K562 (cell line): ENCODE measurements around the gene GMDS. TPM values are rescaled to one million over a fixed set of nuclear protein-coding genes. Genes with fewer than 3 reads are reported as not detected.

ENCODE experiments used
- ATAC-seq: fragments of 200-7000 bp; cut with Tn5 transposase; 3 replicates; pipeline ENCODE4 v1.9.1; 2020; ENCODE audit warnings: moderate library complexity
- BruUV-seq: library from RNA; stranded (reverse); fragments of 400-500 nt; replicated peaks from 2 replicates; lab custom pipeline; 2021; lab: Mats Ljungman, UMichigan
- CTCF ChIA-PET: fragments of 300-600 bp; formaldehyde crosslinking; extraction: SDS; loops from one replicate; lab custom pipeline; 2021; ENCODE audit warnings: low intra/inter-chr PET ratio; lab: Yijun Ruan, JAX
- POLR2A ChIA-PET: fragments of 300-600, 350-650 bp; sonication (Branson Sonifier 250); formaldehyde crosslinking; extraction: SDS; loops from one replicate; lab custom pipeline; 2021; ENCODE audit warnings: antibody characterized with exemption, inconsistent platforms; lab: Yijun Ruan, JAX
- DNase-seq, 4 experiments: peaks; one replicate each; pipeline versions ENCODE4 v3.0.0 to v3.0.0-alpha.2; 2011 to 2018; ENCODE audit warnings: low spot score in 3 of 4, mixed read lengths in 3 of 4; ENCODE audit errors: extremely low read depth in 1 of 4
- FAIRE-seq: peaks from 2 replicates; lab custom pipeline; 2011; peaks lifted over from hg19 to GRCh38; lab: Jason Lieb, UNC
- H2AFZ ChIP-seq: 2 replicates; pipeline ENCODE4 v1.6.0; 2011; ENCODE audit warnings: low read depth, low read length, control low read depth, inconsistent platforms
- H3K27ac ChIP-seq: fragments of 200-600 bp; 3 replicates; pipeline ENCODE4 v1.8.0; 2011; ENCODE audit warnings: low read depth, mild to moderate bottlenecking, control low read depth, inconsistent platforms, low read length, moderate library complexity, mixed read lengths; ENCODE audit errors: extremely low read depth
- H3K27me3 ChIP-seq, 2 experiments: fragments of 300-600 bp in 1 of 2; 2 replicates in 1 of 2; 3 replicates in 1 of 2; pipeline versions ENCODE4 v1.6.0 to v1.8.0; 2011; ENCODE audit warnings: inconsistent platforms in 2 of 2, low read length in 2 of 2, mild to moderate bottlenecking in 1 of 2, mixed read lengths in 1 of 2, moderate library complexity in 1 of 2; ENCODE audit not compliant: control insufficient read depth in 2 of 2, insufficient read depth in 2 of 2
- H3K36me3 ChIP-seq: fragments of 300-600 bp; 3 replicates; pipeline ENCODE4 v1.8.0; 2011; ENCODE audit warnings: mild to moderate bottlenecking, low read length, inconsistent platforms; ENCODE audit not compliant: control insufficient read depth, insufficient read depth
- H3K4me1 ChIP-seq, 2 experiments: fragments of 200-600 bp in 1 of 2; replicated peaks in 1 of 2; 2 replicates in 1 of 2; 3 replicates in 1 of 2; pipeline versions ENCODE4 v1.5.1 to v1.8.0; 2011; ENCODE audit warnings: inconsistent platforms in 2 of 2, low read length in 2 of 2, mild to moderate bottlenecking in 1 of 2, mixed read lengths in 1 of 2, moderate library complexity in 1 of 2; ENCODE audit not compliant: control insufficient read depth in 2 of 2, insufficient read depth in 2 of 2
- H3K4me2 ChIP-seq: 2 replicates; pipeline ENCODE4 v1.6.1; 2011; ENCODE audit warnings: low read length, control low read depth, inconsistent platforms, mixed read lengths; ENCODE audit not compliant: insufficient read depth
- H3K4me3 ChIP-seq: fragments of 200-600 bp; sonication (generic), shearing (Covaris generic); 2 replicates; pipeline ENCODE4 v1.5.1; 2016; ENCODE audit warnings: control low read depth, inconsistent platforms
- H3K79me2 ChIP-seq: fragments of 200-600 bp; 3 replicates; pipeline ENCODE4 v1.8.0; 2011; ENCODE audit warnings: low read length, inconsistent platforms; ENCODE audit not compliant: control insufficient read depth, insufficient read depth
- H3K9ac ChIP-seq, 2 experiments: 2 replicates each; pipeline versions ENCODE4 v1.6.0 to v1.6.1; 2011; ENCODE audit warnings: low read depth in 2 of 2, low read length in 2 of 2, control low read depth in 1 of 2, inconsistent platforms in 1 of 2, mild to moderate bottlenecking in 1 of 2, mixed read lengths in 1 of 2; ENCODE audit not compliant: insufficient read depth in 1 of 2
- H3K9me1 ChIP-seq: one replicate; pipeline ENCODE4 v1.6.0; 2011; ENCODE audit warnings: inconsistent platforms, mild to moderate bottlenecking, low read length, moderate library complexity; ENCODE audit not compliant: control insufficient read depth, insufficient read depth
- H3K9me3 ChIP-seq: replicated peaks from 2 replicates; pipeline ENCODE4 v1.5.1; 2011; ENCODE audit warnings: low read depth, low read length, inconsistent platforms; ENCODE audit not compliant: control insufficient read depth, insufficient read depth
- H4K20me1 ChIP-seq: replicated peaks from 2 replicates; pipeline ENCODE4 v1.6.1; 2011; ENCODE audit warnings: low read length, inconsistent platforms, mixed read lengths; ENCODE audit not compliant: control insufficient read depth, insufficient read depth
- ATF3 ChIP-seq, 2 experiments: fragments of 450-650 bp in 1 of 2; sonication (generic) in 1 of 2; formaldehyde crosslinking in 1 of 2; IDR thresholded peaks in 1 of 2; conservative IDR thresholded peaks in 1 of 2; 2 replicates each; pipeline versions ENCODE4 v1.6.1 to v1.8.1; 2016 to 2023; ENCODE audit warnings: mild to moderate bottlenecking in 2 of 2, moderate library complexity in 2 of 2, inconsistent platforms in 1 of 2, missing genetic modification reagents in 1 of 2
- BCLAF1 ChIP-seq, 2 experiments: fragments of 450-650 bp in 1 of 2; IDR thresholded peaks; 2 replicates each; pipeline ENCODE4 v1.6.1; 2011 to 2017; ENCODE audit warnings: low read depth in 2 of 2, antibody characterized with exemption in 1 of 2, borderline replicate concordance in 1 of 2, low read length in 1 of 2, mild to moderate bottlenecking in 1 of 2, mixed read lengths in 1 of 2; ENCODE audit not compliant: control insufficient read depth in 1 of 2
- BRCA1 ChIP-seq, 2 experiments: fragments of 450-650 bp in 1 of 2; sonication (generic) in 1 of 2; formaldehyde crosslinking in 1 of 2; IDR thresholded peaks; 2 replicates each; pipeline versions ENCODE4 v1.5.0 to v1.6.1; 2017 to 2020; ENCODE audit warnings: mild to moderate bottlenecking in 1 of 2, missing genetic modification reagents in 1 of 2
- C11orf30 ChIP-seq: fragments of 450-650 bp; IDR thresholded peaks from 2 replicates; pipeline ENCODE4 v1.6.1; 2016; ENCODE audit warnings: low read depth, mild to moderate bottlenecking
- FOSL1 ChIP-seq: fragments of 200-800 bp; sonication (Bioruptor generic); conservative IDR thresholded peaks from 2 replicates; pipeline ENCODE4 v1.6.1; 2016; ENCODE audit warnings: missing genetic modification characterization, missing compliant biosample characterization
- ILK ChIP-seq: fragments of 450-650 bp; IDR thresholded peaks from 2 replicates; pipeline ENCODE4 v1.6.1; 2016; ENCODE audit warnings: missing genetic modification characterization, low read depth, mild to moderate bottlenecking, missing compliant biosample characterization, moderate library complexity, borderline replicate concordance
- SMARCC2 ChIP-seq: fragments of 450-650 bp; IDR thresholded peaks from 2 replicates; pipeline ENCODE4 v1.6.1; 2017; ENCODE audit warnings: antibody characterized with exemption, moderate library complexity, mild to moderate bottlenecking, low read depth
- SREBF2 ChIP-seq: sonication (generic); formaldehyde crosslinking; IDR thresholded peaks from 2 replicates; pipeline ENCODE4 v1.4.0; 2020; ENCODE audit warnings: mild to moderate bottlenecking, missing genetic modification reagents
- TCF7L2 ChIP-seq: fragments of 150-350 bp; IDR thresholded peaks from 2 replicates; pipeline ENCODE4 v1.6.1; 2016; ENCODE audit warnings: low read depth, mild to moderate bottlenecking, low read length, moderate library complexity
- TFAP4 ChIP-seq: sonication (generic); formaldehyde crosslinking; IDR thresholded peaks from 2 replicates; pipeline ENCODE4 v1.8.0; 2022; ENCODE audit warnings: missing genetic modification reagents, mild to moderate bottlenecking, moderate library complexity, borderline replicate concordance
- ZNF121 ChIP-seq: sonication (generic); formaldehyde crosslinking; conservative IDR thresholded peaks from 2 replicates; pipeline ENCODE4 v1.8.0; 2022; ENCODE audit warnings: missing genetic modification reagents
- WGBS: fragments of 100-300 bp; shearing (Covaris generic); methylation state at CpG from one replicate; pipeline ENCODE4 v1.1.6; 2016; ENCODE audit warnings: low coverage, mixed read lengths; ENCODE audit not compliant: insufficient coverage; ENCODE audit errors: missing lambda C conversion rate; 5-methylcytosine and 5-hydroxymethylcytosine counted together
- in situ Hi-C: fragments of 300-500 bp; cut with MboI; formaldehyde crosslinking; loops from 4 replicates; pipeline ENCODE4 v1.15.0; 2018; ENCODE audit warnings: inconsistent platforms, mixed read lengths
- intact Hi-C: fragments of 100-400 bp; cut with micrococcal nuclease; formaldehyde crosslinking; loops from 2 replicates; pipeline ENCODE4 v1.14.2; 2022
- polyA plus RNA-seq, 8 experiments: library from polyadenylated mRNA; depleted of rRNA in 4 of 8; stranded (reverse) in 5 of 8; unstranded in 3 of 8; fragments of >200 nt; fragmentation: Nextera tagmentation in 2 of 8; fragmentation: Illumina TruSeq in 1 of 8; extraction: Ambion mirVana in 2 of 8; extraction: Trizol in 1 of 8; gene quantifications; 2 replicates each; pipeline versions ENCODE4 v1.2.1 to v1.2.3, GENCODE V29; 2011 to 2014; ENCODE audit warnings: inconsistent platforms in 1 of 8, missing spikeins in 1 of 8
- total RNA-seq, 7 experiments: library from RNA; depleted of rRNA in 6 of 7; stranded (reverse); fragments of >200 nt in 6 of 7; fragmentation: Illumina TruSeq in 2 of 7; extraction: Trizol in 2 of 7; gene quantifications; 2 replicates each; pipeline versions ENCODE4 v1.2.1 to v1.2.3, GENCODE V29; 2011 to 2021; ENCODE audit warnings: low replicate concordance in 1 of 7

The GMDS gene
- total and polyA plus RNA-seq, 9 of the 15 experiments (the other 6 are each of a cell fraction or from before 2014, with no cell fraction given): 0.48 to 31.8 (median 13.4) TPM

GRCh38 chr6:2114100-2114499 is 131.3 kb downstream of the GMDS start:
- POLR2A ChIA-PET: no interaction called here
- DNase-seq: no peak

GRCh38 chr6:2111162-2111677 is 134.2 kb downstream of the GMDS start:
- DNase-seq (no peak), FAIRE-seq (no peak), ATAC-seq (no peak)
- CTCF ChIA-PET: no interaction called here
- POLR2A ChIA-PET: interaction anchor here (1.2 kb wide), 1 partner anchor 13 kb away, joined by 5 read pairs; no protein-coding TSS in a partner anchor
- no peaks in the 10 kb centered on the region for H4K20me1 ChIP-seq
- WGBS: 36% methylated on average over 5 of the region's 5 CpGs
- H3K9me1 ChIP-seq: no peaks in the 10 kb centered on the region
- H3K9ac ChIP-seq: no peak overlapping the region
- no peak overlapping the region for H2AFZ ChIP-seq
- H3K79me2 ChIP-seq: no peaks in the 10 kb centered on the region
- no peaks in the 10 kb centered on the region; a peak in 1 of 5 replicates for H3K27me3 ChIP-seq
- H3K9me3 ChIP-seq: no peaks in the 10 kb centered on the region
- H3K27ac ChIP-seq: no peak overlapping the region
- intact Hi-C loops: no loop called here
- 0 out of 2 replicates have a peak, but pooled peaks have one; percentile 8 for TF ChIP-seq C11orf30
- no peak for TF ChIP-seq ZNF121 (CRISPR knock-in tag)
- peak; percentile 76 for TF ChIP-seq ATF3 (IDR thresholded peaks at IDR 0.05)
- TF ChIP-seq ATF3 (CRISPR knock-in tag; conservative IDR thresholded peaks at IDR 0.05): no peak
- no peak for TF ChIP-seq SMARCC2
- no peak for TF ChIP-seq BCLAF1 (IDR thresholded peaks at IDR 0.05; ENCODE audit: borderline replicate concordance in 1 of 2, control insufficient read depth in 1 of 2, low read depth in 2 of 2, low read length in 1 of 2)
- peak; percentile 25; the same call in 1 of the 2 replicates for TF ChIP-seq FOSL1 (tag)
- TF ChIP-seq TFAP4 (CRISPR knock-in tag): no peak
- no peak overlapping the region for H3K4me2 ChIP-seq
- no peak overlapping the region for H3K4me3 ChIP-seq
- no TSS peak for BruUV-seq
- H3K36me3 ChIP-seq: no peaks in the 10 kb centered on the region
- H3K4me1 ChIP-seq: no peaks in the 10 kb centered on the region
- in situ Hi-C loops: no loop called here

More at GRCh38 chr6:2114100-2114499, 131.3 kb downstream of the GMDS start:
- no peaks in the 10 kb centered on the region for H3K9me3 ChIP-seq
- CTCF ChIA-PET: no interaction called here
- no peak overlapping the region for H3K27ac ChIP-seq
- TF ChIP-seq SREBF2 (CRISPR knock-in tag): no peak
- TF ChIP-seq ILK: no peak
- TF ChIP-seq BRCA1 (IDR thresholded peaks at IDR 0.05): no peak
- TF ChIP-seq BRCA1 (CRISPR knock-in tag; IDR thresholded peaks at IDR 0.05): no peak
- no peak for TF ChIP-seq ZNF121 (CRISPR knock-in tag)
- no peak for TF ChIP-seq TCF7L2
- TF ChIP-seq, all 486 proteins: peak for 0
- Histone ChIP-seq H3K9ac (no peak overlapping the region), H3K4me1 (no peaks in the 10 kb centered on the region), H3K9me1 (no peaks in the 10 kb centered on the region), H4K20me1 (no peaks in the 10 kb centered on the region), H3K4me2 (no peak overlapping the region), H3K79me2 (no peaks in the 10 kb centered on the region), H3K27me3 (peaks cover 3 to 5% of the 10 kb centered on the region in 2 experiments; a peak in 2 of 5 replicates), H2AFZ (no peak overlapping the region), H3K36me3 (no peaks in the 10 kb centered on the region), H3K4me3 (no peak overlapping the region)
- WGBS: 63% methylated on average over 1 of the region's 1 CpG
- FAIRE-seq (no peak), ATAC-seq (no peak)
- in situ Hi-C loops (no loop called here), intact Hi-C loops (no loop called here)
- BruUV-seq: no TSS peak
